PC-3 (cell line): ENCODE data around the gene PNLIPRP2.

Experiments used
- EZH2 ChIP-seq: fragments of 300-600 bp; sonication (generic); IDR thresholded peaks from one replicate; pipeline ENCODE4 v1.6.1; 2017; ENCODE audit warnings: antibody characterized with exemption, mild to moderate bottlenecking, low read length; ENCODE audit not compliant: unreplicated experiment
- TF ChIP-seq, protein P1 (sequence below): fragments of 300-600 bp; sonication (generic); conservative IDR thresholded peaks from 2 replicates; pipeline ENCODE4 v1.5.1; 2017; ENCODE audit warnings: antibody characterized with exemption, low read depth, mild to moderate bottlenecking, low read length

DNA sequence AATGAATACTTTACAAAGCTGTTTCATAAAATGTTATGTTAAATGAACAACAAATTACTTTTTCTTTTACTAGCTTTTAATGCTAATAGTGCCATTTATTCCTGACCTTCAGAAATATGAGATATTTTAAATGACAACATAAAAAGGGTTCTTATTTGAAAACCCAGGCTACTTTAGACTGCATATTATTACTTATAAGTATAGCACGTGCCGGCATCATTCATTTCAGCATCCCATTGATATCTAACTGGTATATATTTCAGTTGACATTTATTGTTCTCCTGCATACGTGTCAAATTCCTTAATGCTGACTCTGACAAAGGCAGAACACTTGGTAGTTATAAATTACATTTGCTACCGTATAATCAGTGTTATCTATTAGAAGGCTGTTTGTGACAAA lies 35.3 kb downstream of the PNLIPRP2 start:
- TF ChIP-seq, protein P1, sequence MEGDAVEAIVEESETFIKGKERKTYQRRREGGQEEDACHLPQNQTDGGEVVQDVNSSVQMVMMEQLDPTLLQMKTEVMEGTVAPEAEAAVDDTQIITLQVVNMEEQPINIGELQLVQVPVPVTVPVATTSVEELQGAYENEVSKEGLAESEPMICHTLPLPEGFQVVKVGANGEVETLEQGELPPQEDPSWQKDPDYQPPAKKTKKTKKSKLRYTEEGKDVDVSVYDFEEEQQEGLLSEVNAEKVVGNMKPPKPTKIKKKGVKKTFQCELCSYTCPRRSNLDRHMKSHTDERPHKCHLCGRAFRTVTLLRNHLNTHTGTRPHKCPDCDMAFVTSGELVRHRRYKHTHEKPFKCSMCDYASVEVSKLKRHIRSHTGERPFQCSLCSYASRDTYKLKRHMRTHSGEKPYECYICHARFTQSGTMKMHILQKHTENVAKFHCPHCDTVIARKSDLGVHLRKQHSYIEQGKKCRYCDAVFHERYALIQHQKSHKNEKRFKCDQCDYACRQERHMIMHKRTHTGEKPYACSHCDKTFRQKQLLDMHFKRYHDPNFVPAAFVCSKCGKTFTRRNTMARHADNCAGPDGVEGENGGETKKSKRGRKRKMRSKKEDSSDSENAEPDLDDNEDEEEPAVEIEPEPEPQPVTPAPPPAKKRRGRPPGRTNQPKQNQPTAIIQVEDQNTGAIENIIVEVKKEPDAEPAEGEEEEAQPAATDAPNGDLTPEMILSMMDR = no peak
- TF ChIP-seq EZH2 = no peak
